Fibroblast of skin of left quadriceps (primary cell): ENCODE data around the gene TM4SF4.

Experiments
- DNase-seq, 2 experiments: peaks; one replicate each; pipeline ENCODE4 v3.0.0-alpha.2; 2013; ENCODE audit warnings: low read depth in 2 of 2

The TM4SF4 gene

DNA sequence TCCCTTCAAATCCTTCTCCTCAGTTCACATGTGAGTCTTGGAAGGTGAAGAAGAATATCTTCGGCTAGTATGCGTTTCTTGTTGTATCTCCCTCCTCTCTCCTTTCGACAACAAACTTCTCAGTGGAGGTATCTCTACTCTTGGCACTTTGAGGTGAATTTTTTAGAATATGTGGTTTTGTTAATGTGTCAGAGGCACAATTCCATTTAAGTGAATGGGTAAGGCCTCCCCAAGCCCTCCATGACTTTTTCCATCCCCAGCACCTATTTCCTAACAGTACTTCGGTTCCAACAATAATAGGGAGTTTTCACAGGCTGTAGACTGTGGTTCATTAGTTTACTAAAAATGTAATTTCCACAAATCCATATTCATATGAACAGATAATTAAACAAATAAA is 74.2 kb downstream of the TM4SF4 start:
- DNase-seq: no peak

DNA sequence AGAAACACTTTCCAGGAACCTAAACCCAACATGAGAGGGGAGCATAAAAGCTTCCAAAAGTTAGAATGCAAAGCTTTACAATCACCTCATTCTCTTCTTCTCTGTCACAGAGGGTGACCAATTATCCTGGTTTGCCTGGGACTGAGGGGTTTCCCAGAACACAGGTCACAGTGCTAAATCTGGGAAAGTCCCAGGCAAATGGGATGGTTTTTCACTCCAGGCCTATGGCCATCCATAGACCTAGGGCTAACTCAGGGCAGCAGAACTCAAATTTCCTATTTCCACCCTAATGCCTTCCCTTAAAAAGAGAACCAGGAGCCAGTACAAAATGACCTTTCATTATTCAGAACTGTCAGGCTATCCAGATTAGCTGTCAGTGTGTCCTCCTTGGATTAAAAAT is 77.0 kb downstream of the TM4SF4 start:
- DNase-seq: no peak

DNA sequence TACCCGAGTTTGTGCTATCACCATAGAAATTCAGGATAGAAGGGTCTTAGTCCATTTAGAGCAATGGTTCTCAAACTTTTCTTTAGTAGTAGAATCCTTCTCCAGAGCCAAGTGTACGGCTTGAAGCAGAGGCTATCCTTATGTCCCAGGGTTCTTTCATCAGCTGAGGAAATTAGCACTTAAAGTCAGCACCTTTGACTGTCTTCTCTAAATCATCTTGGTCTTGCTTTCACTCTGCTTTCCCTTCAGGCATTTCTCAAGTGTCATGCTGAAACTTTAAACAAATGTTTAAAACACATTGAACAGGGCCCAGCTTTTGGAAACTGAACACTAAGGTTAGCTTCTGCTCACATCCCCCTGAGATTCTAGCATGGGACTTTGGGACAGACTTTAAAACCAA is 78.2 kb downstream of the TM4SF4 start:
- no peak for DNase-seq
